HEK293 (cell line): Measurements from ENCODE around the gene SOX30.

Experiments used
- CTCF ChIA-PET: fragments of 350-600 bp; formaldehyde crosslinking; extraction: SDS; loops from one replicate; lab custom pipeline; 2021; ENCODE audit warnings: antibody characterized with exemption; lab: Yijun Ruan, JAX
- POLR2A ChIA-PET: fragments of 300-600 bp; formaldehyde crosslinking; extraction: SDS; loops from one replicate; lab custom pipeline; 2020; ENCODE audit warnings: antibody characterized with exemption, inconsistent platforms; lab: Yijun Ruan, JAX
- H3K27ac ChIP-seq: fragments of 200-500 bp; sonication (Bioruptor generic); 2 replicates; pipeline ENCODE4 v1.5.1; 2014; ENCODE audit warnings: low read depth, low read length, control low read depth, inconsistent platforms; ENCODE audit errors: extremely low read depth
- H3K36me3 ChIP-seq, 2 experiments: fragments of 200-500 bp in 1 of 2; sonication (Bioruptor generic) in 1 of 2; 1 replicate in 1 of 2; 2 replicates in 1 of 2; pipeline ENCODE4 v1.5.1; 2014 to 2017; ENCODE audit warnings: inconsistent platforms in 2 of 2, low read length in 2 of 2; ENCODE audit not compliant: control insufficient read depth in 2 of 2, insufficient read depth in 1 of 2
- H3K4me1 ChIP-seq: fragments of 200-500 bp; sonication (Bioruptor generic); 2 replicates; pipeline ENCODE4 v1.5.1; 2014; ENCODE audit warnings: mild to moderate bottlenecking, low read length, inconsistent platforms; ENCODE audit not compliant: control insufficient read depth, insufficient read depth
- H3K4me3 ChIP-seq: 2 replicates; pipeline ENCODE4 v1.5.1; 2011; ENCODE audit warnings: low read depth, mild to moderate bottlenecking, control low read depth, low read length, moderate library complexity
- H3K9me3 ChIP-seq: fragments of 200-500 bp; sonication (Bioruptor generic); 2 replicates; pipeline ENCODE4 v1.5.1; 2014; ENCODE audit warnings: low read depth, low read length, inconsistent platforms; ENCODE audit not compliant: control insufficient read depth, insufficient read depth
- GLI4 ChIP-seq: fragments of 450-650 bp; formaldehyde crosslinking; IDR thresholded peaks from 2 replicates; pipeline ENCODE4 v1.5.1; 2016; ENCODE audit warnings: missing biosample characterization, missing genetic modification characterization
- HOXA7 ChIP-seq: sonication (generic); formaldehyde crosslinking; IDR thresholded peaks from 2 replicates; pipeline ENCODE4 v1.8.1; 2022; ENCODE audit warnings: missing genetic modification reagents, borderline replicate concordance
- KLF1 ChIP-seq: fragments of 450-650 bp; formaldehyde crosslinking; IDR thresholded peaks from 2 replicates; pipeline ENCODE4 v1.5.1; 2016; ENCODE audit warnings: missing biosample characterization, missing genetic modification characterization
- KLF10 ChIP-seq: fragments of 450-650 bp; IDR thresholded peaks from 2 replicates; pipeline ENCODE4 v1.5.1; 2018; ENCODE audit warnings: missing biosample characterization, mild to moderate bottlenecking, missing genetic modification characterization
- KLF9 ChIP-seq: fragments of 450-650 bp; formaldehyde crosslinking; IDR thresholded peaks from 2 replicates; pipeline ENCODE4 v1.5.1; 2016; ENCODE audit warnings: missing biosample characterization, missing genetic modification characterization, low read depth
- MYNN ChIP-seq: fragments of 450-650 bp; formaldehyde crosslinking; IDR thresholded peaks from 2 replicates; pipeline ENCODE4 v1.5.1; 2016; ENCODE audit warnings: missing biosample characterization, missing genetic modification characterization, borderline replicate concordance
- PRDM1 ChIP-seq: fragments of 450-650 bp; formaldehyde crosslinking; IDR thresholded peaks from 2 replicates; pipeline ENCODE4; 2016; ENCODE audit warnings: missing biosample characterization, missing genetic modification characterization
- PRDM6 ChIP-seq: fragments of 450-650 bp; formaldehyde crosslinking; IDR thresholded peaks from 2 replicates; pipeline ENCODE4 v1.5.1; 2017; ENCODE audit warnings: missing biosample characterization, missing genetic modification characterization
- SP3 ChIP-seq: fragments of 450-650 bp; formaldehyde crosslinking; IDR thresholded peaks from 2 replicates; pipeline ENCODE4 v1.5.1; 2016; ENCODE audit warnings: missing biosample characterization, missing genetic modification characterization
- WT1 ChIP-seq: fragments of 450-650 bp; formaldehyde crosslinking; IDR thresholded peaks from 2 replicates; pipeline ENCODE4 v1.5.1; 2016; ENCODE audit warnings: missing biosample characterization, missing genetic modification characterization
- YY2 ChIP-seq: fragments of 450-650 bp; formaldehyde crosslinking; IDR thresholded peaks from 2 replicates; pipeline ENCODE4 v1.5.1; 2016; ENCODE audit warnings: missing biosample characterization, missing genetic modification characterization
- ZBTB44 ChIP-seq: fragments of 450-650 bp; IDR thresholded peaks from 2 replicates; pipeline ENCODE4 v1.5.1; 2018; ENCODE audit warnings: missing biosample characterization, mild to moderate bottlenecking, missing genetic modification characterization
- ZEB2 ChIP-seq: fragments of 450-650 bp; formaldehyde crosslinking; IDR thresholded peaks from 2 replicates; pipeline ENCODE4 v1.5.1; 2016; ENCODE audit warnings: missing biosample characterization, missing genetic modification characterization
- ZNF24 ChIP-seq: fragments of 450-650 bp; formaldehyde crosslinking; IDR thresholded peaks from 2 replicates; pipeline ENCODE4 v1.5.1; 2016; ENCODE audit warnings: missing biosample characterization, missing genetic modification characterization
- ZNF274 ChIP-seq, 2 experiments: fragments of 200-500 bp in 1 of 2; fragments of 450-650 bp in 1 of 2; sonication (Bioruptor generic) in 1 of 2; formaldehyde crosslinking in 1 of 2; IDR thresholded peaks; 2 replicates each; pipeline versions ENCODE4 v1.5.1 to v1.6.1; 2014 to 2016; ENCODE audit warnings: borderline replicate concordance in 1 of 2, inconsistent platforms in 1 of 2, low read length in 1 of 2, missing biosample characterization in 1 of 2, missing genetic modification characterization in 1 of 2
- ZNF416 ChIP-seq: fragments of 450-650 bp; formaldehyde crosslinking; IDR thresholded peaks from 2 replicates; pipeline ENCODE4 v1.5.1; 2016; ENCODE audit warnings: missing biosample characterization, missing genetic modification characterization
- ZNF530 ChIP-seq: fragments of 450-650 bp; formaldehyde crosslinking; IDR thresholded peaks from 2 replicates; pipeline ENCODE4 v1.5.1; 2016; ENCODE audit warnings: low read depth, missing biosample characterization, missing genetic modification characterization
- ZNF544 ChIP-seq: fragments of 450-650 bp; formaldehyde crosslinking; IDR thresholded peaks from 2 replicates; pipeline ENCODE4 v1.5.0; 2017; ENCODE audit warnings: missing biosample characterization, missing genetic modification characterization
- ZNF548 ChIP-seq: fragments of 450-650 bp; formaldehyde crosslinking; IDR thresholded peaks from 2 replicates; pipeline ENCODE4 v1.5.1; 2016; ENCODE audit warnings: missing biosample characterization, missing genetic modification characterization
- ZNF558 ChIP-seq: fragments of 450-650 bp; formaldehyde crosslinking; IDR thresholded peaks from 2 replicates; pipeline ENCODE4 v1.5.1; 2016; ENCODE audit warnings: missing biosample characterization, missing genetic modification characterization
- ZNF600 ChIP-seq: fragments of 450-650 bp; formaldehyde crosslinking; IDR thresholded peaks from 2 replicates; pipeline ENCODE4 v1.5.1; 2016; ENCODE audit warnings: missing biosample characterization, missing genetic modification characterization
- ZNF654 ChIP-seq: fragments of 450-650 bp; formaldehyde crosslinking; IDR thresholded peaks from 2 replicates; pipeline ENCODE4 v1.5.1; 2016; ENCODE audit warnings: low read depth, missing biosample characterization, missing genetic modification characterization
- ZNF692 ChIP-seq: fragments of 450-650 bp; formaldehyde crosslinking; IDR thresholded peaks from 2 replicates; pipeline ENCODE4 v1.5.1; 2016; ENCODE audit warnings: missing biosample characterization, missing genetic modification characterization
- ZNF777 ChIP-seq: fragments of 450-650 bp; formaldehyde crosslinking; IDR thresholded peaks from 2 replicates; pipeline ENCODE4 v1.5.1; 2017; ENCODE audit warnings: missing biosample characterization, missing genetic modification characterization, borderline replicate concordance
- ZNF791 ChIP-seq: fragments of 450-650 bp; formaldehyde crosslinking; IDR thresholded peaks from 2 replicates; pipeline ENCODE4 v1.5.1; 2016; ENCODE audit warnings: missing biosample characterization, missing genetic modification characterization

SOX30 gene

GRCh38 chr5:157659868-157660660 lies 7.8 kb upstream of the SOX30 start:
- H3K4me3 ChIP-seq, result no peak overlapping the region
- H3K9me3 ChIP-seq, result no peaks in the 10 kb centered on the region
- ChIA-PET CTCF (interaction anchor here (0.6 to 3.3 kb wide), 3 partner anchors 59 to 306 kb away, joined by 3 to 12 read pairs (median 3); partner anchors contain the start of gene LSM11), POLR2A (no interaction called here)
- no peaks in the 10 kb centered on the region for H3K36me3 ChIP-seq
- no peak overlapping the region for H3K27ac ChIP-seq
- TF ChIP-seq ZNF274 (IDR thresholded peaks at IDR 0.05; ENCODE audit: low read length), result no peak
- TF ChIP-seq ZNF274 (tag by site-specific recombination; IDR thresholded peaks at IDR 0.05; ENCODE audit: borderline replicate concordance), result no peak
- TF ChIP-seq KLF9, result no peak
- TF ChIP-seq ZNF791 (tag by site-specific recombination), result no peak
- no peak for TF ChIP-seq PRDM1 (tag by site-specific recombination)
- TF ChIP-seq ZNF558, result no peak
- TF ChIP-seq ZNF600 (tag by site-specific recombination), result no peak
- no peak for TF ChIP-seq KLF1 (tag by site-specific recombination)
- TF ChIP-seq SP3 (tag by site-specific recombination), result no peak
- TF ChIP-seq ZNF24 (tag by site-specific recombination), result no peak
- TF ChIP-seq ZNF416 (tag by site-specific recombination), result no peak
- TF ChIP-seq ZNF654, result no peak
- TF ChIP-seq HOXA7 (CRISPR knock-in tag), result no peak
- TF ChIP-seq ZNF544 (tag by site-specific recombination), result no peak
- no peak for TF ChIP-seq ZNF548 (tag by site-specific recombination)
- no peak for TF ChIP-seq ZNF777 (tag by site-specific recombination)
- TF ChIP-seq PRDM6 (tag by site-specific recombination), result no peak
- no peak for TF ChIP-seq ZNF692 (tag by site-specific recombination)
- TF ChIP-seq WT1 (tag by site-specific recombination), result no peak
- TF ChIP-seq MYNN (tag by site-specific recombination), result no peak
- TF ChIP-seq GLI4 (tag by site-specific recombination), result no peak
- H3K4me1 ChIP-seq, result no peaks in the 10 kb centered on the region

- POLR2A ChIA-PET, result no interaction called here
- CTCF ChIA-PET, result interaction anchor here (3.3 kb wide), 1 partner anchor 84 kb away, joined by 12 read pairs; the partner anchor contains the start of gene LSM11
- no peaks in the 10 kb centered on the region for H3K9me3 ChIP-seq
- TF ChIP-seq ZNF24 (tag by site-specific recombination) (no peak), ZBTB44 (tag by site-specific recombination) (no peak), ZNF600 (tag by site-specific recombination) (no peak), KLF10 (tag by site-specific recombination) (no peak), ZEB2 (tag by site-specific recombination) (no peak), KLF1 (tag by site-specific recombination) (no peak), ZNF530 (tag by site-specific recombination) (no peak), YY2 (no peak)
- TF ChIP-seq, all 188 proteins: peak for 0
- Histone ChIP-seq H3K36me3 (no peaks in the 10 kb centered on the region), H3K4me3 (no peak overlapping the region), H3K4me1 (no peaks in the 10 kb centered on the region), H3K27ac (no peak overlapping the region)
These were observed 6.7 kb upstream of the SOX30 start for GRCh38 chr5:157658893-157659292.
